Activated naive CD8-positive, alpha-beta T cell treated with anti-CD3 and anti-CD28 coated beads for 36 hours (primary cell): ENCODE results near the gene NFKB1. TPM values are rescaled to one million over a fixed set of nuclear protein-coding genes. Genes with fewer than 3 reads are reported as not detected.
"Not testable (repeated sequence)": the region's sequence is repeated elsewhere in the genome, so short reads cannot be mapped to it uniquely, and the experiment has no call there.

Source experiments
- DNase-seq: peaks from one replicate; pipeline ENCODE4 v3.0.0; 2021
- H3K27ac Mint-ChIP-seq: one replicate; pipeline ENCODE4 v1.8.0; 2022; ENCODE audit warnings: mild to moderate bottlenecking, moderate library complexity, mixed read lengths
- H3K27me3 Mint-ChIP-seq: one replicate; pipeline ENCODE4 v1.8.0; 2022; ENCODE audit warnings: mild to moderate bottlenecking, mixed read lengths
- H3K36me3 Mint-ChIP-seq: one replicate; pipeline ENCODE4 v1.8.0; 2021; ENCODE audit warnings: mild to moderate bottlenecking, mixed read lengths
- H3K4me1 Mint-ChIP-seq: one replicate; pipeline ENCODE4 v1.8.0; 2021; ENCODE audit warnings: mixed read lengths
- H3K4me3 Mint-ChIP-seq: one replicate; pipeline ENCODE4 v1.8.0; 2022; ENCODE audit warnings: mild to moderate bottlenecking, moderate library complexity, mixed read lengths
- H3K9me3 Mint-ChIP-seq: one replicate; pipeline ENCODE4 v1.8.0; 2022; ENCODE audit warnings: mixed read lengths
- total RNA-seq, 2 experiments: library from RNA; stranded (reverse); gene quantifications; one replicate each; pipeline ENCODE4 v1.2.3, GENCODE V29; 2021

NFKB1 gene
- total RNA-seq, 2 experiments from 2014 or later: 250 to 259 TPM

GRCh38 chr4:102560571-102561341, 59.6 kb downstream of the NFKB1 start:
- no peaks in the 10 kb centered on the region for H3K27me3 Mint-ChIP-seq
- H3K36me3 Mint-ChIP-seq: peaks cover 66% of the 10 kb centered on the region
- H3K9me3 Mint-ChIP-seq: peaks cover 3% of the 10 kb centered on the region
- H3K4me3 Mint-ChIP-seq: peak overlapping the region; percentile 60
- DNase-seq: no peak
- peak overlapping the region; percentile 93 for H3K27ac Mint-ChIP-seq
- H3K4me1 Mint-ChIP-seq: peaks cover 73% of the 10 kb centered on the region

GRCh38 chr4:102563000-102563399, 61.8 kb downstream of the NFKB1 start:
- Mint-ChIP-seq H3K36me3 (peaks cover 81% of the 10 kb centered on the region), H3K9me3 (peaks cover 3% of the 10 kb centered on the region), H3K4me3 (peak overlapping the region; percentile 12), H3K27ac (peak overlapping the region; percentile 93), H3K27me3 (no peaks in the 10 kb centered on the region), H3K4me1 (peaks cover 87% of the 10 kb centered on the region)
- DNase-seq: no peak

DNA sequence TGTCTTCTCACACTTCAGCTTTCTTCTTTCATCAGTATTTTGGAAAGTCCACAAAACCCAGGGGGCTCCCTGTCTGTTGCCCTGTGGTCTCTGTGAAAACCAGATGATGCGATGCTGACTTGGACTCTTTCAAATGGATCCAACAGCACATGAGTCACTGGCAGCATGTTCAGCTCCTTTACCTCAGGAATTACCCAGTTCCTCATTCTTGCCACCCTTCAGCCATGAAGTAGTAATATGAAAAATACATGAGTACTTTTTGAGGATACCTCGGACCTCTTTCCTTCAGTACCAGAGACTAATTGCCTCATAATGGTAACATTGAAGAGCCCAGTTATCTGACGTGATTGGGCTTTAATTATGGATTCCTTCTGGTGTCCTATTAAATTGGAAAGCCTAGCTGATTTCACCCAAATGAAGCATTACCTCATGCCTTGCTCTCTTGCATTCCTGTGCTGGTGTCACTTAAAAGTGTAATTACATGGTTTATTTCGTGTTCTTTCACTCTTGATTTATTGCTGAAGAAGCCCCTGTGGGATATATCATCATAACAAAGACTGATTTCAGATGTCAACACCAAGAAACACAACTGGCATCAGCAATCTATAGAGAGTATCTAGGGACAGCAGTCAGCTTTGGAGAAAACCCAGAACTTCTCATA, 63.4 kb downstream of the NFKB1 start:
- H3K36me3 Mint-ChIP-seq: peaks cover 81% of the 10 kb centered on the region
- no peak overlapping the region for H3K4me3 Mint-ChIP-seq
- no peaks in the 10 kb centered on the region for H3K27me3 Mint-ChIP-seq
- peak; percentile 53 for DNase-seq
- H3K27ac Mint-ChIP-seq: peak overlapping the region; percentile 93
- peaks cover 85% of the 10 kb centered on the region for H3K4me1 Mint-ChIP-seq
- peaks cover 6% of the 10 kb centered on the region for H3K9me3 Mint-ChIP-seq

GRCh38 chr4:102565696-102566095, 64.5 kb downstream of the NFKB1 start:
- H3K36me3 Mint-ChIP-seq: peaks cover 78% of the 10 kb centered on the region
- no peak for DNase-seq
- H3K27me3 Mint-ChIP-seq: no peaks in the 10 kb centered on the region
- H3K4me3 Mint-ChIP-seq: no peak overlapping the region
- peak overlapping the region; percentile 93 for H3K27ac Mint-ChIP-seq
- H3K9me3 Mint-ChIP-seq: peaks cover 9% of the 10 kb centered on the region
- H3K4me1 Mint-ChIP-seq: peaks cover 75% of the 10 kb centered on the region

DNA sequence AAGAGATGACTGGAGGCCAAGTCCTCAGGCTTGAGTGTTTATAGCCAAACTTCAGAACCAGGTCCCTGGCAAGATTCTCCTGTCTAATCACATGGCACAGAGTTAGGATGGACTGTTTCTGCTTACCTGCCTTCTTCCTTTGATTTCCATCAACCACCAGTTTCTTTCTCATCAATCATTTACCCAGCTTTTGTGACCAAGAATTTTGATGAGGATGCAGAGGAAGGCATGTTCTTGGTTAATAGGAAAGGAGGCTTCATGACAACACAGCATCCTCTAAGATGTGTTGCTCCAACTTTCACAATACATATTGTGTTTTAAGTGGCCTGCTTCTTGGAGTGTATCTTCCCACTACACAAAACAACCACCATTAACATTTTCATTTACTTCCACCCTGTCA, 65.3 kb downstream of the NFKB1 start:
- peak overlapping the region; percentile 93 for H3K27ac Mint-ChIP-seq
- H3K36me3 Mint-ChIP-seq: peaks cover 78% of the 10 kb centered on the region
- H3K9me3 Mint-ChIP-seq: peaks cover 9% of the 10 kb centered on the region
- H3K4me1 Mint-ChIP-seq: peaks cover 70% of the 10 kb centered on the region
- no peak for DNase-seq
- H3K27me3 Mint-ChIP-seq: no peaks in the 10 kb centered on the region
- no peak overlapping the region for H3K4me3 Mint-ChIP-seq

DNA sequence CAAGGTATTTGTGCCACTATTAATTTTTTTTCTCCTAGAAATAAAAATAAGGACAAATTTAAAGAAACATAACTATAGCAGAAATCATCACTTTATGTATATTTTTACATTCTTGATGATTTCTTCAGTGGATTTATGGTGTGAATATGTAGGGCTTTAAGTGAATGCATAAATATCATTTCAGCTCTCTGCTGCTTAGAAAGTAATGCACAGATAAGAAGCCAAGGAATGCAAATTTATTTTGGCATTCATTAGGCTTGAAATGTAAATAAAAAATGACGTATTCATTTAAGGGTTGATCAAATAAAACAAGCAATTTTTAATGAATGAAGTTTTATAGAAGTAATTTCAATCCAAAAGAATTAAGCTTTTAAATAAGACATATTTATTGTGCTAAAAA, 66.3 kb downstream of the NFKB1 start:
- Mint-ChIP-seq H3K27me3 (no peaks in the 10 kb centered on the region), H3K4me3 (no peak overlapping the region), H3K9me3 (peaks cover 9% of the 10 kb centered on the region), H3K36me3 (peaks cover 75% of the 10 kb centered on the region), H3K4me1 (peaks cover 68% of the 10 kb centered on the region), H3K27ac (no peak overlapping the region)
- no peak for DNase-seq

GRCh38 chr4:102569200-102569599, 68.0 kb downstream of the NFKB1 start:
- H3K9me3 Mint-ChIP-seq: peaks cover 6% of the 10 kb centered on the region
- peaks cover 70% of the 10 kb centered on the region for H3K4me1 Mint-ChIP-seq
- H3K27ac Mint-ChIP-seq: no peak overlapping the region
- H3K36me3 Mint-ChIP-seq: peaks cover 78% of the 10 kb centered on the region
- H3K4me3 Mint-ChIP-seq: no peak overlapping the region
- no peak for DNase-seq
- no peaks in the 10 kb centered on the region for H3K27me3 Mint-ChIP-seq

DNA sequence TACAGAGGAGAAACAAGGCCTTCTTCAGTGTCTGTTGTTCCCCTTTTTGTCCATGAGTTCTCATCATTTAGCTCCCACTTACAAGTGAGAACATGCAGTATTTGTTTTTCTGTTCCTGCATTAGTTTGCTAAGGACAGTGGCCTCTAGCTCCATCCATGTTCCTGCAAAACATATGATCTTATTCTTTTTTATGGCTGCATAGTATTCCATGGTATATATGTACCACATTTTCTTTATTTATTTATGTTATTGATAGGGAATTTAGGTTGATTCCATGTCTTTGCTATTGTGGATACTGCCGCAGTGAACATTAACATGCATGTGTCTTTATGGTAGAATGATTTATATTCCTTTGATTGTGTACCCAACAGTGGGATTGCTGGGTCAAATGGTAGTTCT, 69.1 kb downstream of the NFKB1 start:
- H3K4me3 Mint-ChIP-seq, H3K9me3 Mint-ChIP-seq, H3K27ac Mint-ChIP-seq, DNase-seq, H3K27me3 Mint-ChIP-seq: not testable (repeated sequence)
- Mint-ChIP-seq H3K4me1 (peaks cover 68% of the 10 kb centered on the region), H3K36me3 (peaks cover 74% of the 10 kb centered on the region)

GRCh38 chr4:102572452-102572851, 71.3 kb downstream of the NFKB1 start:
- H3K9me3 Mint-ChIP-seq: peaks cover 6% of the 10 kb centered on the region
- H3K4me1 Mint-ChIP-seq: peaks cover 62% of the 10 kb centered on the region
- peaks cover 69% of the 10 kb centered on the region for H3K36me3 Mint-ChIP-seq
- H3K27ac Mint-ChIP-seq: peak overlapping the region; percentile 55
- DNase-seq: no peak
- H3K27me3 Mint-ChIP-seq: no peaks in the 10 kb centered on the region
- no peak overlapping the region for H3K4me3 Mint-ChIP-seq

GRCh38 chr4:102574317-102574716, 73.2 kb downstream of the NFKB1 start:
- H3K36me3 Mint-ChIP-seq: peaks cover 76% of the 10 kb centered on the region
- DNase-seq: no peak
- peaks cover 67% of the 10 kb centered on the region for H3K4me1 Mint-ChIP-seq
- peaks cover 5% of the 10 kb centered on the region for H3K9me3 Mint-ChIP-seq
- H3K4me3 Mint-ChIP-seq: no peak overlapping the region
- peak overlapping the region; percentile 59 for H3K27ac Mint-ChIP-seq
- no peaks in the 10 kb centered on the region for H3K27me3 Mint-ChIP-seq

GRCh38 chr4:102575369-102576129, 74.4 kb downstream of the NFKB1 start:
- H3K36me3 Mint-ChIP-seq: peaks cover 79% of the 10 kb centered on the region
- peak overlapping the region; percentile 35 for H3K27ac Mint-ChIP-seq
- peaks cover 1% of the 10 kb centered on the region for H3K9me3 Mint-ChIP-seq
- DNase-seq: no peak
- H3K27me3 Mint-ChIP-seq: no peaks in the 10 kb centered on the region
- peaks cover 79% of the 10 kb centered on the region for H3K4me1 Mint-ChIP-seq
- H3K4me3 Mint-ChIP-seq: no peak overlapping the region

GRCh38 chr4:102578270-102578669, 77.1 kb downstream of the NFKB1 start:
- Mint-ChIP-seq H3K4me3 (no peak overlapping the region), H3K27me3 (no peaks in the 10 kb centered on the region), H3K36me3 (peaks cover 70% of the 10 kb centered on the region), H3K27ac (peak overlapping the region; percentile 74), H3K9me3 (no peaks in the 10 kb centered on the region), H3K4me1 (peaks cover 74% of the 10 kb centered on the region)
- no peak for DNase-seq

GRCh38 chr4:102578819-102579218, 77.7 kb downstream of the NFKB1 start:
- DNase-seq: no peak
- Mint-ChIP-seq H3K4me1 (peaks cover 74% of the 10 kb centered on the region), H3K27ac (peak overlapping the region; percentile 62), H3K9me3 (no peaks in the 10 kb centered on the region), H3K36me3 (peaks cover 71% of the 10 kb centered on the region), H3K4me3 (no peak overlapping the region), H3K27me3 (no peaks in the 10 kb centered on the region)

- Mint-ChIP-seq H3K27ac (peak overlapping the region; percentile 79), H3K36me3 (peaks cover 75% of the 10 kb centered on the region), H3K4me1 (peaks cover 73% of the 10 kb centered on the region), H3K9me3 (no peaks in the 10 kb centered on the region), H3K4me3 (no peak overlapping the region), H3K27me3 (no peaks in the 10 kb centered on the region)
- no peak for DNase-seq
Observed at GRCh38 chr4:102579794-102580462, 78.8 kb downstream of the NFKB1 start.

DNA sequence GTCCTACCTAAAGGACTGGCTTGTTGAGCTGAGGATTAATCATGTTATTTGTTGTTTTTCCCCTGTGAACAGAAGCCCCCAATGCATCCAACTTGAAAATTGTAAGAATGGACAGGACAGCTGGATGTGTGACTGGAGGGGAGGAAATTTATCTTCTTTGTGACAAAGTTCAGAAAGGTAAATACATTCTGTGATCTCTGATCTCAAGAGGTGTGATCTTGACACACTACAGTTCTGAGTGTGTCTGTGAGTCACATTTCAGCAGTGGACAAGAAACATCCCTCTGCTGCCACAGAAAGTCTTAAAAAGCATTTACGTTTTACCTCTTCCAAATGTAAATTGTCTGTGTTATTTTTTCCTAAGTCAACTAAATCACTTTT, 79.3 kb downstream of the NFKB1 start:
- peaks cover 76% of the 10 kb centered on the region for H3K36me3 Mint-ChIP-seq
- H3K4me1 Mint-ChIP-seq: peaks cover 75% of the 10 kb centered on the region
- H3K4me3 Mint-ChIP-seq: no peak overlapping the region
- H3K9me3 Mint-ChIP-seq: no peaks in the 10 kb centered on the region
- no peaks in the 10 kb centered on the region for H3K27me3 Mint-ChIP-seq
- no peak for DNase-seq
- peak overlapping the region; percentile 79 for H3K27ac Mint-ChIP-seq
